Naive thymus-derived CD4-positive, alpha-beta T cell (primary cell): ENCODE data around the gene TCOF1. TPM values are rescaled to one million over a fixed set of nuclear protein-coding genes. Genes with fewer than 3 reads are reported as not detected.

Experiments used
- ATAC-seq: fragments of 150-1000 bp; cut with Tn5 transposase; 2 replicates; pipeline ENCODE4 v1.10.0; 2021; ENCODE audit warnings: mild to moderate bottlenecking, moderate library complexity
- CTCF ChIA-PET: fragments of 350-600 bp; sonication (Branson Sonifier 250); formaldehyde crosslinking; loops from one replicate; lab custom pipeline; 2021; ENCODE audit warnings: antibody characterized with exemption; lab: Charles Lee
- POLR2A ChIA-PET: fragments of 350-600 bp; sonication (Branson Sonifier 250); formaldehyde crosslinking; loops from one replicate; lab custom pipeline; 2021; ENCODE audit warnings: antibody characterized with exemption, inconsistent platforms; lab: Charles Lee
- DNase-seq, 9 donors: peaks; one replicate each; pipeline versions ENCODE4 v3.0.0 to v3.0.0-alpha.2; 2020 to 2022; ENCODE audit warnings: mixed read lengths in 1 of 9
- H3K27ac ChIP-seq: one replicate; pipeline ENCODE4 v1.7.0; 2013; ENCODE audit warnings: mild to moderate bottlenecking, low read depth, low read length, moderate library complexity
- H3K27me3 ChIP-seq, 2 donors: one replicate each; pipeline ENCODE4 v1.7.0; 2013; ENCODE audit warnings: low read length in 2 of 2, mild to moderate bottlenecking in 2 of 2, moderate library complexity in 2 of 2; ENCODE audit not compliant: control insufficient read depth in 2 of 2, insufficient read depth in 2 of 2
- H3K36me3 ChIP-seq, 3 experiments: 1 replicate in 2 of 3; 2 replicates in 1 of 3; pipeline ENCODE4 v1.7.0; 2013; ENCODE audit warnings: low read length in 3 of 3, mild to moderate bottlenecking in 3 of 3, moderate library complexity in 1 of 3; ENCODE audit not compliant: insufficient read depth in 3 of 3, control insufficient read depth in 2 of 3
- H3K4me1 ChIP-seq, 2 donors: one replicate each; pipeline ENCODE4 v1.7.0; 2013; ENCODE audit warnings: low read length in 2 of 2, mild to moderate bottlenecking in 2 of 2, moderate library complexity in 1 of 2; ENCODE audit not compliant: control insufficient read depth in 2 of 2, insufficient read depth in 2 of 2
- H3K4me3 ChIP-seq: 2 replicates; pipeline ENCODE4 v1.7.0; 2013; ENCODE audit warnings: mild to moderate bottlenecking, low read length
- H3K9me3 ChIP-seq, 3 experiments: 1 replicate in 2 of 3; 2 replicates in 1 of 3; pipeline ENCODE4 v1.7.0; 2013; ENCODE audit warnings: low read length in 3 of 3; ENCODE audit not compliant: control insufficient read depth in 2 of 3
- H3K27ac Mint-ChIP-seq, 9 donors: one replicate each; pipeline ENCODE4 v1.8.0; 2020 to 2022; ENCODE audit warnings: mixed read lengths in 9 of 9, mild to moderate bottlenecking in 8 of 9, moderate library complexity in 5 of 9, inconsistent platforms in 2 of 9
- H3K27me3 Mint-ChIP-seq, 5 donors: one replicate each; pipeline ENCODE4 v1.8.0; 2021 to 2022; ENCODE audit warnings: mixed read lengths in 5 of 5, mild to moderate bottlenecking in 1 of 5
- H3K36me3 Mint-ChIP-seq, 5 donors: one replicate each; pipeline ENCODE4 v1.8.0; 2020 to 2022; ENCODE audit warnings: mixed read lengths in 5 of 5, mild to moderate bottlenecking in 3 of 5, inconsistent platforms in 1 of 5
- H3K4me1 Mint-ChIP-seq, 7 donors: one replicate each; pipeline ENCODE4 v1.8.0; 2020 to 2022; ENCODE audit warnings: mixed read lengths in 7 of 7, mild to moderate bottlenecking in 3 of 7, inconsistent platforms in 1 of 7
- H3K4me3 Mint-ChIP-seq, 10 donors: one replicate each; pipeline ENCODE4 v1.8.0; 2020 to 2022; ENCODE audit warnings: mild to moderate bottlenecking in 10 of 10, mixed read lengths in 10 of 10, moderate library complexity in 6 of 10, inconsistent platforms in 2 of 10
- H3K9me3 Mint-ChIP-seq, 11 donors: one replicate each; pipeline ENCODE4 v1.8.0; 2020 to 2022; ENCODE audit warnings: mixed read lengths in 11 of 11, mild to moderate bottlenecking in 4 of 11, inconsistent platforms in 1 of 11, moderate library complexity in 1 of 11
- intact Hi-C, 2 donors: fragments of 100-400 bp; cut with micrococcal nuclease; formaldehyde crosslinking; loops; one replicate each; pipeline ENCODE4 v1.15.1; 2023
- polyA plus RNA-seq, 2 donors: library from polyadenylated mRNA; unstranded; fragments of 300-500 nt; fragmentation: Illumina TruSeq; gene quantifications; one replicate each; pipeline ENCODE4 v1.2.3, GENCODE V29; 2021
- total RNA-seq, 6 experiments: library from RNA in 5 of 6; stranded (reverse) in 5 of 6; gene quantifications; 1 replicate in 5 of 6; 2 replicates in 1 of 6; pipeline ENCODE4 v1.2.3 and lab custom pipeline; 2021 to 2026

The TCOF1 gene
- total and polyA plus RNA-seq, 7 experiments from 2014 or later: 3.9 to 60.0 (median 50.3) TPM

DNA sequence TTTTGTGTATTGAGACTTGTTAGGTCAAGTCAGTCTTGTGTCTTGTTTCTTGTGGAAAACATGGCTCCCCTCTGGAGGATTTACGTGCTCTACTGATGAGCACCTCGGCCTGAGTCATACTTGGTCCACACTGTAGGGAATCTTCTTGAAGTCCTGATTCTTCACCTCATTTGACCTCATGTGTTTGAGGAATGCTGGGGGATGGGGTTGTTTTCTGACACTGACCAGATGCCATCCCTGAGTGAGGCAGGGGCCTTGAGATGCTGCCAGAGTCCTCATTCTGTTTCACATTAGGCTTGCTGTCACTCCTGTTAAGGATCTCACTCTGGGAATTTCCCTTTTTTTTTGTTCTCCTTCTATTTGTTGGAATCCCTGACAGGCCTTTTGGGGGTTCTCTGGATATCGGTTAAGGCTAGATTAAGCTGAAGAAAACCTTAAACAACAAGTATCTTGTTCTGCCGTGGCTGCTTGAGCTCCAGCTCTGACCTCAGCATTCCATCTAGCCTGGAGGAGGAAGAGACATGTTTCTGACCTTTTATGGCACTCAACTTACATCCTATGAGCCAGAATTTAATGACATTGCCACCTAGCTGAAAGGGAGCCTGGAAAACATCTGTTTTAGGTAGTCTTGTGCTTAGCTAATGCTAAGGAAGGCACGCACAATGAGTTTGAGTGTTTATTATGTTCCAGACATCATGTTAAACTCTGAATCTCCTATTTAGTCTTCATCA lies 20.6 kb downstream of the TCOF1 start:
- peak overlapping the region in 4 of 9 donors; percentile 5 to 44 (median 26) for H3K27ac Mint-ChIP-seq
- peaks cover 0 to 6% (median 0%) of the 10 kb centered on the region in 7 donors for H3K4me1 Mint-ChIP-seq
- no peak for DNase-seq
- no peak overlapping the region for H3K27ac ChIP-seq
- H3K9me3 Mint-ChIP-seq: no peaks in the 10 kb centered on the region
- H3K9me3 ChIP-seq: no peaks in the 10 kb centered on the region
- no peak overlapping the region for H3K4me3 ChIP-seq
- peaks cover 10 to 66% (median 14%) of the 10 kb centered on the region in 5 donors for H3K36me3 Mint-ChIP-seq
- H3K4me3 Mint-ChIP-seq: no peak overlapping the region
- H3K27me3 ChIP-seq: no peaks in the 10 kb centered on the region
- ChIA-PET CTCF (interaction anchor here (0.7 kb wide), 1 partner anchor 853 kb away, joined by 3 read pairs; no protein-coding TSS in a partner anchor), POLR2A (no interaction called here)
- peaks cover 0 to 35% of the 10 kb centered on the region in 2 donors for H3K4me1 ChIP-seq
- intact Hi-C loops: no loop called here
- no peaks in the 10 kb centered on the region for H3K27me3 Mint-ChIP-seq
- peaks cover 23 to 100% (median 59%) of the 10 kb centered on the region in 3 experiments for H3K36me3 ChIP-seq
- ATAC-seq: no peak

DNA sequence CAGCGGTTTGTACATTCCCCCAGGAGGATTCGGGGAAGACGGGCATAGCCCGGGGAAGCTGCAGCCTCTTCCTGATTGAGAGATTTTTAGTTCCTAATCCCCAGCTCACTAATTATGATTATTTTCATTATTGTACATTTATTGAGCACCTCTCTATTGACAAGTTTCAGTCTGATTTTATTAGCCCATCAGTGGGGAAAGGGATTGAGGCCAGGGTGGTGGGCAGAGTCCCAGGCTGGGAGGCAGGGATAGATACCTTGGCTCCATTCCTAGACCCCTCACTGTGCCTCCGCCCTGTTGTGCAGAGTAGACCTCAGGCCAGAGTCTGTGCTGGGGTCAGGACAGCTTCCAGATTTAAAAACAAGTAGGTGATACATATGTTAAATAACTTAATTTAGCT lies 27.2 kb downstream of the TCOF1 start:
- intact Hi-C loops: no loop called here
- no peak overlapping the region for H3K4me3 Mint-ChIP-seq

DNA sequence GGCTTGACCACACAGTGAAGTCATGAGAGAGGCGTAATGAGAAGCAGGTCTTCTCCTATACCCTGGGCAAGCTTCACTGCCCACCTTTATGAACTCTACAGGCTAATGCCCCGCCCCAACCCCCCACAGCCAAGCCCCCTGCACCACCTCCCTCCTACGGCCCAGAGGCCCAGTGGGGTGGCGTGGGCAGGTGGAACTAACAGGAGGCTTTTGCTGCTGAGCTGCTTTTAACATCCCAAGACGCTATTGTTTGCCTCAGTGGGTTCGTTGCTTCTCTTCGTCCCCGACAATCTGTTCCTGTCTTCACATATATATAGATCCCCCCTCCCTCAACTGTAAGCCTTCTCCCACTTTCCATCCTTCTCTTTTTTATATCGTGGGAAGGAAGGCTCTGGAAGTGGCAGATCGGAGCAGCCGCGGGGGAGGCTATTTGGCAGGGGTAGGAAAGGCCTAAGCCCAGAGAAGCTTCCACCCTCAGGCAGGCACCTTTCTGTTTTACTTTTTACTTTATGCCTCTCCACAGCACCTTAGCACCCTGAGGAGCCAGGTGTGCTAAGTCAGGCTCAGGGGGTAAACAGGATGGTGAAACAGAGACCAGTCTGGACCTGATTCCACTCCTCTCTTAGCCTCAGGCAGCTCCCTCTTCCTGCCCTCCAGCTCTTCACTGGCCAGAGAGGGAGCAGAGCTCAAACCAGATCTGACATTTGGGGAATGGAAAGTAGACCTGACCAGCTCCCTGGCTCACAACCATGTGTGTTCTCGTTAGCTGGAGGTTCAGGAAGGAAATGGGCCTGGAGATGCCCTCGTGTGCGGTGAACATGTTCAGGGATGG lies 28.7 kb downstream of the TCOF1 start:
- Histone ChIP-seq H3K27ac (no peak overlapping the region), H3K4me3 (no peak overlapping the region), H3K4me1 (no peaks in the 10 kb centered on the region), H3K27me3 (no peaks in the 10 kb centered on the region), H3K9me3 (no peaks in the 10 kb centered on the region), H3K36me3 (peaks cover 19 to 98% (median 21%) of the 10 kb centered on the region in 3 experiments)
- no peak for DNase-seq
- H3K4me3 Mint-ChIP-seq: no peak overlapping the region
- peaks cover 0 to 3% (median 0%) of the 10 kb centered on the region in 7 donors for H3K4me1 Mint-ChIP-seq
- H3K27me3 Mint-ChIP-seq: no peaks in the 10 kb centered on the region
- no peak for ATAC-seq
- H3K36me3 Mint-ChIP-seq: peaks cover 2 to 54% (median 8%) of the 10 kb centered on the region in 5 donors
- no peaks in the 10 kb centered on the region for H3K9me3 Mint-ChIP-seq
- POLR2A ChIA-PET: no interaction called here
- intact Hi-C loops: no loop called here
- H3K27ac Mint-ChIP-seq: peak overlapping the region in 1 of 9 donors; percentile 51
- CTCF ChIA-PET: interaction anchor here (0.6 kb wide), 1 partner anchor 78 kb away, joined by 3 read pairs; no protein-coding TSS in a partner anchor

More for the DNA sequence above, 27.2 kb downstream of the TCOF1 start:
- ATAC-seq: no peak
- Mint-ChIP-seq H3K27ac (peak overlapping the region in 4 of 9 donors; percentile 2 to 52 (median 17)), H3K36me3 (peaks cover 7 to 56% (median 9%) of the 10 kb centered on the region in 5 donors), H3K9me3 (no peaks in the 10 kb centered on the region), H3K27me3 (no peaks in the 10 kb centered on the region), H3K4me1 (peaks cover 0 to 3% (median 0%) of the 10 kb centered on the region in 7 donors)
- Histone ChIP-seq H3K4me1 (no peaks in the 10 kb centered on the region), H3K36me3 (peaks cover 26 to 99% (median 28%) of the 10 kb centered on the region in 3 experiments), H3K27ac (no peak overlapping the region), H3K27me3 (no peaks in the 10 kb centered on the region), H3K9me3 (no peaks in the 10 kb centered on the region), H3K4me3 (no peak overlapping the region)
- DNase-seq: no peak
- ChIA-PET CTCF (interaction anchor here (0.6 kb wide), 1 partner anchor 990 kb away, joined by 3 read pairs; no protein-coding TSS in a partner anchor), POLR2A (no interaction called here)

DNA sequence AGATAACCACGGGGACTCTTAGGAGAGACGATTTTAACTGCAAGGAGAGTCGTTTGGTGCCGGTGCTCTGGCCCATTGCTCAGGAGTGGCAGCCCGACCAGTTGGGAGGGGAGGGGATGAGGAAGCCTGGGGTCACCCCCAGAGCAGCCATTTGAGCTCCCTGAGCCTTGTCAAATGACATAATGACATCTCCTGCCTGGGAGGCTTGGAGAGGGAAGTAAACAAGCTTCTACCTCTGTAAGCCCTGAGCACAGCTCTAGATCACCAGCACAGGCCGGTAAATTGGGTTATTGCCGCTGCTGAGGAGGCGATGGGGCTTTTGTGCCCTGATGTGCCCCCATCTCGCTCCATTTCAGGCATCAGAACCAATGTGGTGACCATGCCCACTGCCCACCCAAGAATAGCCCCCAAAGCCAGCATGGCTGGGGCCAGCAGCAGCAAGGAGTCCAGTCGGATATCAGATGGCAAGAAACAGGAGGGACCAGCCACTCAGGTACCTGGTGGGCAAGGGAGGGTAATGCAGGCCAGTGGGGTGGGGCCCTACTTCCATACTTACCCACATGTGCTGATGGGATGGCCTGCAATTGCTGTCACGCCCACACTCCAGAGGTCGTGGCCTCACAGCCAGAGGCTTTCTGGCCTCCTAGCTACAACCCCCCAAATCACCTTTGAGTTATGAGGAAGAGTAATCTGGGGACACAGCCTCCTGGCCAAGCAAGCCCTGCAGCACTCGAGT lies 32.2 kb downstream of the TCOF1 start:
- CTCF ChIA-PET: no interaction called here
- Mint-ChIP-seq H3K4me1 (peaks cover 0 to 1% (median 0%) of the 10 kb centered on the region in 7 donors), H3K27ac (peak overlapping the region in 1 of 9 donors; percentile 76), H3K9me3 (no peaks in the 10 kb centered on the region), H3K4me3 (no peak overlapping the region), H3K27me3 (no peaks in the 10 kb centered on the region), H3K36me3 (peaks cover 0 to 31% (median 2%) of the 10 kb centered on the region in 5 donors)
- POLR2A ChIA-PET: interaction anchor here (0.7 kb wide), 1 partner anchor 45 kb away, joined by 3 read pairs; no protein-coding TSS in a partner anchor
- intact Hi-C loops: no loop called here
- DNase-seq (no peak), ATAC-seq (no peak)
- H3K27me3 ChIP-seq: no peaks in the 10 kb centered on the region
- no peak overlapping the region for H3K27ac ChIP-seq
- H3K4me3 ChIP-seq: no peak overlapping the region
- peaks cover 12 to 98% (median 26%) of the 10 kb centered on the region in 3 experiments for H3K36me3 ChIP-seq
- no peaks in the 10 kb centered on the region for H3K9me3 ChIP-seq
- no peaks in the 10 kb centered on the region for H3K4me1 ChIP-seq

DNA sequence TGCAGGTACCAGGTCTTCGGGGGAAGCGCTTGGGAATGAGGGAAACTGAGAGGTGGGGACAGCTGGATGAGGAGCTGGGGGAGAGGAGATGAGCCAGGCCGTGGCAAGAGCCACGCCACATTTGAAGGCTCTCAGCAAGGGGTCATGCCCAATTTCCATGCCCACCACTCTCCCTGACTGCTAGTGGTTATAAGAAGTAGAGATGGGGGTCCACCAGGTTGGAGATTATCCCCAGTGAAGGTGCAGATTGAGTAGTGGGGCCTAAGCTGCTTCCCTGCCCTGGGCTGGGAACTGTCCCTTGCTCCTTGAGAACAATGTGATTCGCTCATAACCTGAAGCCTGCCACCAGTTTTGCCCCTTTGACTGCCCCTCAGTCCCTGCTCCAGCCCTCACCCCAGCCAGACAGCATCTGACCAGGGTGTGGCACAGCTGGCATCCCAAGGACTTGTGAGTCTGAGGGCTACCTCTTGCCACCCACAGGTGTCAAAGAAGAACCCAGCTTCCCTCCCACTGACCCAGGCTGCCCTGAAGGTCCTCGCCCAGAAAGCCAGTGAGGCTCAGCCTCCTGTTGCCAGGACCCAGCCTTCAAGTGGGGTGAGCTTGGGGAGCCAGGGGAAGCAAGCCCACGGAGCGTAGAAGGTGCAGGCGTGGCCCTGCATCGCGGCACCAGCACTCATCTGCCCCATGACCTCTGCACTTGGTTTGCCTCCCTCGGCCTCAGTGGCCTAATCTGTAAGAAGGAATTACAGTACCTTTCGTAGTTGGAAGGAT lies 33.8 kb downstream of the TCOF1 start:
- H3K27me3 Mint-ChIP-seq: no peaks in the 10 kb centered on the region
- POLR2A ChIA-PET: interaction anchor here (1.2 kb wide), 1 partner anchor 18 kb away, joined by 3 read pairs; no protein-coding TSS in a partner anchor
- CTCF ChIA-PET: interaction anchor here (1.1 kb wide), 1 partner anchor 8 kb away, joined by 3 read pairs; no protein-coding TSS in a partner anchor
- Histone ChIP-seq H3K4me1 (no peaks in the 10 kb centered on the region), H3K27me3 (no peaks in the 10 kb centered on the region), H3K27ac (no peak overlapping the region), H3K36me3 (peaks cover 12 to 97% (median 26%) of the 10 kb centered on the region in 3 experiments), H3K4me3 (no peak overlapping the region), H3K9me3 (no peaks in the 10 kb centered on the region)
- peak overlapping the region in 1 of 9 donors; percentile 28 for H3K27ac Mint-ChIP-seq
- intact Hi-C loops: no loop called here
- no peaks in the 10 kb centered on the region for H3K9me3 Mint-ChIP-seq
- H3K4me3 Mint-ChIP-seq: no peak overlapping the region
- no peak for DNase-seq
- H3K4me1 Mint-ChIP-seq: peaks cover 0 to 1% (median 0%) of the 10 kb centered on the region in 7 donors
- H3K36me3 Mint-ChIP-seq: peaks cover 5 to 35% (median 9%) of the 10 kb centered on the region in 5 donors
- ATAC-seq: no peak
